ENCODE data around the gene SLC9A9.

The SLC9A9 gene

GRCh38 chr3:143484846-143485512 is 363.3 kb downstream of the SLC9A9 start:
- no peak for DNase-seq

GRCh38 chr3:143483214-143483613 is 365.1 kb downstream of the SLC9A9 start:
- no peak for DNase-seq

GRCh38 chr3:143482106-143483088 is 365.9 kb downstream of the SLC9A9 start:
- no peak for DNase-seq

DNA sequence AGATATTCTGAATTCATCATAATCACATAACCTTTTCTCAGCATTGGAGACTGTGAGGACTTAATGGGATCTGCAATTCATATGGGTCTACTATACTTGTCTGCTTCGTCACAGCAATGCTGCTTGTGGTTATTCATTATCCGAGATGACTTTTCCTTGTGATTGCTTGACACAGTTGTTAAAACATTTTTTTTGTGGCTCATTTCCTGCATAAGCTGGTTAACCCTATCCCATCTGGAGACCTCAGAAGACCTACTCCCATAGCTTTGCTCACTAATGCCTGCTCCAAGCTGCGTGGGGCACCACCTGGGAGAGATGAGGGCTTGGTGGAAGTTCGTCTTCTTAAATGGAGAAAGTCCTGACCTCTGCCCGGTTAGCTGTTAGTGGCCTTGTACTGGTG is 367.9 kb downstream of the SLC9A9 start:
- DNase-seq: no peak

GRCh38 chr3:143479727-143480126 is 368.5 kb downstream of the SLC9A9 start:
- DNase-seq: no peak

GRCh38 chr3:143478115-143478693 is 370.1 kb downstream of the SLC9A9 start:
- no peak for DNase-seq

GRCh38 chr3:143476965-143477640 is 371.2 kb downstream of the SLC9A9 start:
- no peak for DNase-seq

GRCh38 chr3:143475981-143476380 is 372.3 kb downstream of the SLC9A9 start:
- DNase-seq: no peak

GRCh38 chr3:143472731-143473523 is 375.3 kb downstream of the SLC9A9 start:
- no peak for DNase-seq

DNA sequence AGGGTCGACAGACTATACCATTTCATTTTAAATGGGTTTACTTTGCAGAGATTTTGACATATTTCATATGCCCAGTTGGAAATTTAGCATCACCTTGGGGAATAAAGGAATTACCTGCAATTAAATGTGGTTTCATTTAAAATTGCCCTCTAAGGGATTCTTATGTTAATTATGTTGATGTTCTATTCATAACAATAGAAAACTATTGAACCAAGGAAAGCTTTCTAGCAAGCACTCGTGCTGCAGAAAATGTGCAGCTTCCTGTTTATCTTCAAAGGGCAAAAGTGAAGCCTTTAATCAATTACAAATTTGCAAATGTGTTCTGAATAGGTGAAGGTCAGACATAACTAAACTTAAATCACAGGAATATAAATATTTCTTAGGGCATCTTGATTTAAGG is 376.6 kb downstream of the SLC9A9 start:
- no peak for DNase-seq

GRCh38 chr3:143469159-143469558 is 379.1 kb downstream of the SLC9A9 start:
- no peak for DNase-seq

GRCh38 chr3:143465666-143466065 is 382.6 kb downstream of the SLC9A9 start:
- DNase-seq: no peak

DNA sequence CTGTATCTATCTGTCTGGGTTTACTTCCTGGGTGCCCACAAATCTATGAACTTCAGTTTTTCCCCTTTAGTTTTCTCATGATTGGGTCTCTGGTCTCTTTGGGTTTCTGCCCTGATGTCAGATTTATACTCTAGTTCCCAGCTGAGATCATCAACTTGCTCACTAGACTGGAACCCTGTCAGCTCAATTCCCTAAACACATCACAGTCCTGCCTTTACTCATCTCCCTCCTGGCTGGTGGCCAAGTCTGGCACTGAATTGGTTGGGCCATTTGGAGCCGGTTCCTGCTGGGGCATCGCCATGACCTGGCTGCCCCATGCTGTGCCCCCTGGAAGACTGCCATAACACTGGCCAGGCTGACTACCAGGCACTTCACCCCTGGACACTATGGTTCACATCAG is 383.4 kb downstream of the SLC9A9 start:
- no peak for DNase-seq

- no peak for DNase-seq
These were observed 392.8 kb downstream of the SLC9A9 start for GRCh38 chr3:143455480-143455879.

GRCh38 chr3:143450632-143451031 is 397.6 kb downstream of the SLC9A9 start:
- DNase-seq: no peak

DNA sequence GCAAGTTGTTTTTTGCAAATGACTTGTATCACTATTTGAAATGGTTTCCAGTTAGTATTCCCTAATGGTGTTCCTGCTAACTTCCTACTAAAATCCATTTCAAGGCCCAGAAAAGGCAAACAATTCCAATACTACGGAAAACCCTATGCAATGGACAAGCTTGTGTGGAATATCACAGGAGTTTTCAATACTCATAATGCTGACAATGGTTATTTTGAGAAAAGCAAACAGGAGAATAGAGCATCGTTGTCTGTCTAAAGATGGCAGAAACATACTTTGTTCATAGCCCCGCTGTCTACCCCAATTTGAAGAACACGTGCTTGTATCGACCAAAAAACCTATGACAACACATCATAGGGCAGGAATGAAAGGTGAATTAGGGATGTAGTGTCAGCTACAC is 400.8 kb downstream of the SLC9A9 start:
- DNase-seq: no peak

- DNase-seq: no peak
These were observed 403.1 kb downstream of the SLC9A9 start for GRCh38 chr3:143445118-143445517.

DNA sequence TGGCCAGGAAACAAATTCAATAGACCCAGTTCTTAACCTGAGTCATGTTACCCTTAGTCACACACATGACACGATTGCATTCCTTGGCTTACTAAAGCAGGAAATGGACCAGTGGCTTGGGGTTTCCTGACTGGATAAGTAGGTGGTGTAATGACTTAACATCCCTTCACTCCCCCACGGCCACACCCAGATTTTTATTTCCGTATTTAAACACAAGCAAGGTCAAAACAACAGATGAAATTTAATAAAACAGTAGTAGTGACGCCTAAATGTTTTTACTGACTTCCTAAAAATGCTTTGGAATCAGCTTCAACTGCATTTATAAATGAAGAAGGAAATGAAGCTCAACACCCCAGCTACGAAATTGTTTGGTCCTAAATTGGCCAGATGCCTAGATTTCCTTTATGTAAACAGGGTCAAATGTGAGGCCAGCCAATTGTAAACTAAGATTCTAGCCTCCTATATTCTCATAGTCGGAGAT is 404.4 kb downstream of the SLC9A9 start:
- DNase-seq: no peak

DNA sequence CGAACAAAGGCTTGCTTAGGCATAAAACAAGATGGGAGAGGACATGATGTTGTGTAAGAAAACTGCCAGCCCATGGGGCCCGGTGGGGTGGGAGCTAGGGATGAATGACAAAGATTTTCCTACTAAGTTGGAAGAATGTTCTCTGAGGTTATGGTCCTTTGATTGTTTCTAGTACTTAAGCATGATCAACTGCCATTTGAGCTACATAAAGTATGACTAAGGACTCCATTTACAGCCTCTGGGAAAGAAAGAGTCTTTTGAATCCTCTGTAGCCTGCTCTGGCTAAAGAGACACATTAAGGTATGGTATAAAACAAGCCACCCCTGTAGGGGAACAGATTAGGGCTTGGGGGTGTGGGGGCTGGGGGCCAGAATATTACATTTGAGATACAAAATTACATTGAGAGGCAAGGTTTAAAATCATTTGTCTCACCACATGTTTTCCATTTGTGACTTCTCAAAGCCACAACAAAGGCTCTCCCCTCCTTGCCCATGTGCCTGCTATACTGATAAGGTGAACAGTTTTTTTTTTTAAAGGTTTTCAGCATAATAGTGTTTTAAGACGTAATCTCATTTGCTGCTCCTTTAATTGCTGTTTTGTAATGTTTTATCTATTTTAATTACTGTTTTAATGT is 405.3 kb downstream of the SLC9A9 start:
- DNase-seq: no peak

GRCh38 chr3:143441516-143442171 is 406.6 kb downstream of the SLC9A9 start:
- no peak for DNase-seq

DNA sequence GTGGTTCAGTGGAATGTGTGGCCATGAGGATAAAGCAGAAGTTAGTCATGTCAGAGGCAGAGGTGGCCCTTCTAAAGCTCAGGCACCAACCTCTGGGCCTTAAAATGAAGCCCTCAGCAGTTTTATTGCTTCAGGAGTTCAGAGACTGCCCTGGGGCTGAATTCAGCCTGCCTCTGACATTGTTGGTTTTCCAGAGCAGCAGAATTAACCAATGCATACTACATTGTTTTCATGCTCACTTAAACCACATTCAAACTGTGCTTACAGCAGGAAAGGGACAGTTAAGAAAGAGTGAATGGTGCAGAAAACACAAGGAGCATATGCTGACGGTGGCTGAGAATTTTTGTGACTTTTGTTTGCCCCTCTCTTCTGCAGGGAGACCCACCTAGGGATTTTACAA is 408.5 kb downstream of the SLC9A9 start:
- no peak for DNase-seq

Data from activated effector memory CD4-positive, alpha-beta T cell treated with Interleukin-2 at 50 U/mL for 16 hours (primary cell).